Stimulated activated CD4-positive, alpha-beta T cell treated with anti-CD3 and anti-CD28 coated beads, Interleukin-1b, Interleukin-23, amount 100 ng/mL, for 48 hours (primary cell): ENCODE results near the gene PCDHGC3.

Experiments
- DNase-seq: peaks from one replicate; pipeline ENCODE4 v3.0.0-alpha.2; 2020

Gene PCDHGC3

DNA sequence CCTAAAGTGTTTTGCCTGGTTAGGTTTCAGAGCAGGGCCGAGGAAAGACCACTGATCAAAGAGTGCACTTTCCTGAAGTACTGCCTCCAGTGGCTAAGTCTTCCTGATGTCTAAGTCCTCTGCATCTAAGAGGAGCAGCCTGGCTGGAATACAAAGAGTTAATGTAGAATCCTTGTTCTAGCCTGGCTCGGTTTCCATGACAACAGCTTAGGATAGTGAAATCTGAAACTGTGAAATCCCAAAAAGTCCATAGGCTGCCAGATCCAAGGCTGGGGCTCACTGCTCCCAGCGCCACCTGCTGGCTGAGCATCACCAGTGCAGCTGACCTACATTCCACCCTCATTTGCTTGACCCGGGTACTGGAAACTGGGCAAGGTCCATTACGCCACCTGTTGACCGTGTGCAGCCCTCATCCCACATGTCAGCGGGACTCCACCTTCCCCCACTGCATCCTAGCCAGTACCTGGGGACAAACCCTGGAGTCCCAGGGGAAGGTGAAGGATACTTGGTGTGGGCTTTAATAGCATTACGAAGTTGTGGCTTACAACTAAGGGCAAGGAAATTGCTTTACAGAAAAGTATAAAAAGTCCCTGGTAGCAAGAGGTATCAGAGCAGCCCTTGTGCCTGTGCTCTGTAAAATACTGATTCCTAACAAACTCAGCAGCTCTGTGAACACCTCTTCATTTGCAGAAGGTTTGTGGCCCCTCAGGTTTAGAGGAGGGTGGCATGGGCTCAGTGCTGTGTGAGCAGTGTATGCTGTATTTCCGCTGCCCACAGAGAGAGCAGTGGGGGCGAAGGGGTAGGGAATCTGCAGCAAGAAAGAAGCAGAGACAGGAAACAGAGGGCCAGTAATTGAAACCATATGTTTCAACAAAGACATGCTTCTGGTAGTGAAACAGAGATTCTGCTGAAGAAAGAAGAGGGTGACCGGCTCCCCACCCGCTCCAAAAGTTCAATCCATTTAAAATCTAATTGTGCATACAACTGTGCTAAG, 49.1 kb downstream of the PCDHGC3 start:
- DNase-seq, result peak; percentile 37

DNA sequence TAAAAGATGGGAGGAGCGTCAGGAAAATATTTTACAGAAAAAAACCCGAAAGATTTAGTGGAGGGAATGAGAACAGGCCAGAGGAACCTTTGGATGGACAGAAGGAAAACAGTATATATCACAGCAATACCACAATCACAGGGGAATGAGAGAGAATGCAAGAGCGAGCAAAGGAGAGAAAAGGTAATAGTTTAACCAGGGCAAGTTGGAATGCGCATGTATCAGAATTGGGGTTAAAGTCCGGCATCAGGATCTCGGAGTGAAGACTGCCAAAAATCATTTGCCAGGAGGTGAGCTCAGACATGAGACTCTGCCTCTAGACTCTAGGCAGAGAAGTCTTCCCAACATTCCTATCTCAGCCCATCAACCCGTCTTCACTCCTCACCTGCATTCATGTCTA, 49.9 kb downstream of the PCDHGC3 start:
- no peak for DNase-seq

DNA sequence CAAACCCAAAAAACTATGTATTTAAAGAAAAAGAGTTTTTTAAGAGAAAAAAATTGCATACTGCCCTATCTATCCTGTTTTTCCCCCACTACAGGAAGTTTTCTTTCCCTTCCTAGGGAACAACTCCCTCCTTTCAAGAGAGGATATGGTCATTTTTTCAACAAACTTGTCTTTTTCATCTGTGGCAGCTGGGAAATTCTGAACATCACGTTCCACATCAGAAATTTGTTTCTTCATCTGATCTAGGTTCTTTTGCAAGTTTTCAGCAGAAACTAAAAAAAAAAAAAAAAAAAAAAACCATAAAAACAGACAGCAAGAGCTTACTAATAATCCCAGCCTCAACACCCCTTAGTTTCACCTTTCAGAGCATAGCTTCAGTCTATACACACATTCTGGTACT, 51.7 kb downstream of the PCDHGC3 start:
- DNase-seq, result no peak
